ENCODE measurements around the gene ADAM12. TPM values are rescaled to one million over a fixed set of nuclear protein-coding genes. Genes with fewer than 3 reads are reported as not detected.

Gene ADAM12
- total RNA-seq, 1 donor from 2014 or later: 0.20 TPM

- DNase-seq (ENCODE audit: low read depth in 2 of 2): no peak
Observed at GRCh38 chr10:126315494-126316177, 72.6 kb downstream of the ADAM12 start.

GRCh38 chr10:126314863-126315493, 73.3 kb downstream of the ADAM12 start:
- DNase-seq (ENCODE audit: low read depth in 2 of 2): no peak

GRCh38 chr10:126312167-126312566, 76.1 kb downstream of the ADAM12 start:
- no peak for DNase-seq (ENCODE audit: low read depth in 2 of 2)

GRCh38 chr10:126309228-126309883, 78.9 kb downstream of the ADAM12 start:
- DNase-seq (ENCODE audit: low read depth in 2 of 2): no peak

- no peak for DNase-seq (ENCODE audit: low read depth in 2 of 2)
Observed at GRCh38 chr10:126302826-126303665, 85.2 kb downstream of the ADAM12 start.

- no peak for DNase-seq (ENCODE audit: low read depth in 2 of 2)
Observed at GRCh38 chr10:126302476-126302756, 85.9 kb downstream of the ADAM12 start.

GRCh38 chr10:126301701-126302475, 86.4 kb downstream of the ADAM12 start:
- no peak for DNase-seq (ENCODE audit: low read depth in 2 of 2)

- no peak for DNase-seq (ENCODE audit: low read depth in 2 of 2)
Observed at GRCh38 chr10:126294451-126294850, 93.8 kb downstream of the ADAM12 start.

- DNase-seq (ENCODE audit: low read depth in 2 of 2): no peak
Observed at GRCh38 chr10:126290232-126290631, 98.0 kb downstream of the ADAM12 start.

- DNase-seq (ENCODE audit: low read depth in 2 of 2): no peak
Observed at GRCh38 chr10:126288547-126289493, 99.5 kb downstream of the ADAM12 start.

GRCh38 chr10:126286256-126286780, 102.0 kb downstream of the ADAM12 start:
- DNase-seq (ENCODE audit: low read depth in 2 of 2): no peak

GRCh38 chr10:126283307-126283706, 105.0 kb downstream of the ADAM12 start:
- DNase-seq (ENCODE audit: low read depth in 2 of 2): no peak

GRCh38 chr10:126278851-126279250, 109.4 kb downstream of the ADAM12 start:
- no peak for DNase-seq (ENCODE audit: low read depth in 2 of 2)

- no peak for DNase-seq (ENCODE audit: low read depth in 2 of 2)
Observed at GRCh38 chr10:126277181-126277580, 111.1 kb downstream of the ADAM12 start.

GRCh38 chr10:126272526-126272925, 115.8 kb downstream of the ADAM12 start:
- no peak for DNase-seq (ENCODE audit: low read depth in 2 of 2)

- DNase-seq (ENCODE audit: low read depth in 2 of 2): no peak
Observed at GRCh38 chr10:126270111-126270510, 118.2 kb downstream of the ADAM12 start.

GRCh38 chr10:126268013-126268920, 120.0 kb downstream of the ADAM12 start:
- DNase-seq (ENCODE audit: low read depth in 2 of 2): no peak

- no peak for DNase-seq (ENCODE audit: low read depth in 2 of 2)
Observed at GRCh38 chr10:126264102-126265018, 123.9 kb downstream of the ADAM12 start.
